ENCODE results near the gene AURKA. TPM values are rescaled to one million over a fixed set of nuclear protein-coding genes. Genes with fewer than 3 reads are reported as not detected.

Gene AURKA
- total RNA-seq, 1 donor from 2014 or later = 60.3 TPM

GRCh38 chr20:56361900-56362299 is 30.1 kb downstream of the AURKA start:
- DNase-seq (ENCODE audit: low read depth, low spot score) = no peak
- TF ChIP-seq CTCF (conservative IDR thresholded peaks at IDR 0.05) = no peak
- H3K36me3 Mint-ChIP-seq (ENCODE audit: low read depth) = peaks cover 3% of the 10 kb centered on the region

GRCh38 chr20:56360908-56361205 is 31.2 kb downstream of the AURKA start:
- no peak for DNase-seq (ENCODE audit: low read depth, low spot score)
- H3K4me1 Mint-ChIP-seq = peaks cover 30% of the 10 kb centered on the region
- no peaks in the 10 kb centered on the region for H3K9me3 Mint-ChIP-seq
- H3K27ac Mint-ChIP-seq (ENCODE audit: unreplicated experiment) = no peak overlapping the region
- peak overlapping the region; percentile 92 for H3K4me3 Mint-ChIP-seq
- H3K27me3 Mint-ChIP-seq (ENCODE audit: low read depth) = no peaks in the 10 kb centered on the region
- TF ChIP-seq CTCF (conservative IDR thresholded peaks at IDR 0.05) = no peak
- H3K36me3 Mint-ChIP-seq (ENCODE audit: low read depth) = peaks cover 3% of the 10 kb centered on the region

More at GRCh38 chr20:56361900-56362299, 30.1 kb downstream of the AURKA start:
- Mint-ChIP-seq H3K4me3 (peak overlapping the region; percentile 69), H3K4me1 (peaks cover 30% of the 10 kb centered on the region), H3K9me3 (no peaks in the 10 kb centered on the region), H3K27ac (ENCODE audit: unreplicated experiment) (no peak overlapping the region), H3K27me3 (ENCODE audit: low read depth) (no peaks in the 10 kb centered on the region)

GRCh38 chr20:56360133-56360907 is 31.7 kb downstream of the AURKA start:
- no peak for TF ChIP-seq CTCF (conservative IDR thresholded peaks at IDR 0.05)
- Mint-ChIP-seq H3K36me3 (ENCODE audit: low read depth) (peaks cover 3% of the 10 kb centered on the region), H3K9me3 (no peaks in the 10 kb centered on the region), H3K27me3 (ENCODE audit: low read depth) (no peaks in the 10 kb centered on the region), H3K27ac (ENCODE audit: unreplicated experiment) (peak overlapping the region; percentile 97), H3K4me1 (peaks cover 30% of the 10 kb centered on the region), H3K4me3 (peak overlapping the region; percentile 92)
- no peak for DNase-seq (ENCODE audit: low read depth, low spot score)

DNA sequence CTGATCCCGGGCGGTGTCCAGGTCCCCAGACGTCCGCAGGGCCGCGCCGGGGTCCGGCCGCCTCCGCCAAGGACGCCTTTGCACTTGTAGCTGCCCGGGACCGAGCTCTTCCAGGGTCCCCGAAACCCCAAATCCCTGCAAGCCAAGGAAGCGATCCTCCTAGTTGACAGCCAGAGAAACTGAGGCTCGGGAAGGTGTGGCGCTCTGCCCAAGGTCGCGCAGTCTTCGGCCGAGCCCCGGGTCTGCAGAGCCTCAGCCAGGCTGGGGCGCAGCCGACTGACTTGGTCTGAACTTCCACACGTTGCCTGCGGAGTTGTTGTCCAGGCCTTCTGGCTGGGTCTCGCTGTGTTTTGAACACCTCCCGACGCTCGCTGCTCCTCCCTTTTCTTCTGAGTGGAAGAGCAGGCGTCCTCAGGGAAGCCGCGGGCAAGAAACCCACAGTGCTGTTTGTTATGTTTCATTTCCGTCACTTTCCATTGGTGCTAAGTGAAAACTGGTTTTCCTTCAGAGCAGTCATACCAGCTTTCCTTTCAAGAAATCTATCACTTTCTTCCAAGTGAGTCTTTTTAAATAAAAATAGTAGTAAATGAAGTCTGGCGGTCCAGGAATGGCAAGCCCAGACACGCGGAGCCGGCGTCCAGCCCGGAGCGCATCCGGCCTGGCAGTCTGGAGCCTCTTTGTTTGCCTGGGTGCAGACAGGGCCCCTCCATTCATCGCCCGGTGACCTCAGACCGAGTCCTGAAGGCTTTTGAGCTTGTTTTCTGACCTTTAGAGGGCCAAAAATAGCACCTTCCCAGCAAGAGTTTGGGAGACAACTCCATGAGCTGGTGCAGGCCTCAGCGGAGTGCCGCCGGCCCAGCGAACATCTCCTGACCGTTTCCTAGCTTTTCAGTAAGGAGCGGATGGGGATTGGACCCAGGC is 32.5 kb downstream of the AURKA start:
- TF ChIP-seq CTCF (conservative IDR thresholded peaks at IDR 0.05) = no peak
- peak; percentile 54 for DNase-seq (ENCODE audit: low read depth, low spot score)
- Mint-ChIP-seq H3K27ac (ENCODE audit: unreplicated experiment) (peak overlapping the region; percentile 97), H3K4me3 (peak overlapping the region; percentile 92), H3K9me3 (no peaks in the 10 kb centered on the region), H3K36me3 (ENCODE audit: low read depth) (peaks cover 3% of the 10 kb centered on the region), H3K27me3 (ENCODE audit: low read depth) (no peaks in the 10 kb centered on the region), H3K4me1 (peaks cover 30% of the 10 kb centered on the region)

DNA sequence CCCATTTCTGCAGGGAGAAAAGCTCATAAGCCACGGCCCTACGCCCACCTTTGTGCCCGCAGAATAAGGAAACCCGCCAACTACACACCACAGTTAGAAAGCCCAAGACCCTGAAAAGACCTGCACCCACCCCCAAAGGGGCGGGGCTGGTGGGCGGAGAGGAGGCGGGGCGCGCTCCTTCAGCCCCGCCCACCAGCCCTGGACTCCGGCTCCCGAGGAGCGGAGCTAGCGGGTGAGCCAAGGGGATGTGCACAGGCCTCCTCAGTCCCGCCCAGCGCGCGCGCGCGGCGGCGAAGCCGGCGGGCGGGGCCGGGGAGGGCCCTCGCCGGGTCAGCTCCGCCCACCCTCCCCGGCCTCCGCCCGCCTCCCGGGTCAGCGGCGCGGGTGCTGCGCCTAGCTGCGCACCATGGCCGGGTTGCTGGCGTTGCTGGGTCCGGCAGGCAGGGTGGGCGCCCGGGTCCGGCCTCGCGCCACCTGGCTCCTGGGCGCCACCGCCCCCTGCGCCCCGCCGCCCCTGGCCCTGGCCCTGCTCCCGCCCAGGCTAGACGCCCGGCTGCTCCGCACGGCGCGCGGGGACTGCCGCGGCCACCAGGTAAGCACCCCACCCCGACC is 33.3 kb downstream of the AURKA start, which contains the start of gene FAM210B:
FAM210B (plus strand) TSS at position 375 of the 612 bp plus-strand sequence; CDS start at position 407, 32 bp downstream.
- DNase-seq (ENCODE audit: low read depth, low spot score) = peak; percentile 74
- Mint-ChIP-seq H3K36me3 (ENCODE audit: low read depth) (no peaks in the 10 kb centered on the region), H3K27ac (ENCODE audit: unreplicated experiment) (peak within 1 kb of the TSS; percentile 97), H3K4me1 (peaks cover 33% of the 10 kb centered on the region), H3K9me3 (no peaks in the 10 kb centered on the region), H3K4me3 (peak within 1 kb of the TSS; percentile 92), H3K27me3 (ENCODE audit: low read depth) (no peaks in the 10 kb centered on the region)
- TF ChIP-seq CTCF (conservative IDR thresholded peaks at IDR 0.05) = no peak

Data from neural crest cell (in vitro differentiated cells).